HepG2 (cell line): Measurements from ENCODE around the gene NTN5. TPM values are rescaled to one million over a fixed set of nuclear protein-coding genes. Genes with fewer than 3 reads are reported as not detected.

ENCODE experiments used
- CREM ChIP-seq, 2 experiments: sonication (generic) in 1 of 2; formaldehyde crosslinking in 1 of 2; IDR thresholded peaks; 2 replicates each; pipeline versions ENCODE4 v1.4.0 to v1.6.1; 2016 to 2020; ENCODE audit warnings: antibody characterized with exemption in 1 of 2, mild to moderate bottlenecking in 1 of 2, missing genetic modification reagents in 1 of 2
- EED ChIP-seq: sonication (generic); formaldehyde crosslinking; IDR thresholded peaks from 2 replicates; pipeline ENCODE4 v1.5.0; 2020; ENCODE audit warnings: mild to moderate bottlenecking, missing genetic modification reagents
- GZF1 ChIP-seq: sonication (generic); formaldehyde crosslinking; IDR thresholded peaks from 2 replicates; pipeline ENCODE4 v1.5.1; 2020; ENCODE audit warnings: mild to moderate bottlenecking, missing genetic modification reagents
- HDAC1 ChIP-seq: sonication (generic); formaldehyde crosslinking; IDR thresholded peaks from 2 replicates; pipeline ENCODE4 v1.5.1; 2020; ENCODE audit warnings: mild to moderate bottlenecking, missing genetic modification reagents
- HOXA3 ChIP-seq: sonication (generic); formaldehyde crosslinking; IDR thresholded peaks from 2 replicates; pipeline ENCODE4 v1.5.0; 2020; ENCODE audit warnings: missing genetic modification reagents
- KAT8 ChIP-seq: IDR thresholded peaks from 2 replicates; pipeline ENCODE4 v1.6.1; 2016; ENCODE audit warnings: missing genetic modification reagents, missing compliant biosample characterization
- NR2F6 ChIP-seq, 2 experiments: IDR thresholded peaks; 2 replicates each; pipeline ENCODE4 v1.6.1; 2016; ENCODE audit warnings: antibody characterized with exemption in 1 of 2, mild to moderate bottlenecking in 1 of 2
- SOX13 ChIP-seq, 3 experiments: fragments of 450-650 bp in 1 of 3; sonication (generic) in 1 of 3; formaldehyde crosslinking in 1 of 3; IDR thresholded peaks in 2 of 3; conservative IDR thresholded peaks in 1 of 3; 2 replicates each; pipeline versions ENCODE4 v1.5.0 to v1.6.1; 2016 to 2020; ENCODE audit warnings: antibody characterized with exemption in 1 of 3, mild to moderate bottlenecking in 1 of 3, missing compliant biosample characterization in 1 of 3, missing genetic modification reagents in 1 of 3, moderate library complexity in 1 of 3
- SOX6 ChIP-seq, 2 experiments: fragments of 450-650 bp in 1 of 2; sonication (generic) in 1 of 2; formaldehyde crosslinking in 1 of 2; IDR thresholded peaks; 2 replicates each; pipeline versions ENCODE4 v1.4.0 to v1.6.1; 2017 to 2020; ENCODE audit warnings: antibody characterized with exemption in 1 of 2, mild to moderate bottlenecking in 1 of 2, missing genetic modification reagents in 1 of 2
- ZMYM4 ChIP-seq: sonication (generic); formaldehyde crosslinking; IDR thresholded peaks from 2 replicates; pipeline ENCODE4 v1.8.1; 2023; ENCODE audit warnings: mild to moderate bottlenecking, missing genetic modification reagents
- ZNF296 ChIP-seq: sonication (generic); formaldehyde crosslinking; conservative IDR thresholded peaks from 2 replicates; pipeline ENCODE4 v1.5.0; 2020; ENCODE audit warnings: mild to moderate bottlenecking, missing genetic modification reagents
- ZNF329 ChIP-seq: sonication (generic); formaldehyde crosslinking; IDR thresholded peaks from 2 replicates; pipeline ENCODE4 v1.9.0; 2021; ENCODE audit warnings: low read depth, mild to moderate bottlenecking, missing genetic modification reagents
- ZNF674 ChIP-seq: sonication (generic); formaldehyde crosslinking; IDR thresholded peaks from 2 replicates; pipeline ENCODE4 v1.5.0; 2020; ENCODE audit warnings: low read depth, mild to moderate bottlenecking, missing genetic modification reagents
- ZNF790 ChIP-seq: sonication (generic); formaldehyde crosslinking; IDR thresholded peaks from 2 replicates; pipeline ENCODE4 v1.8.0; 2022; ENCODE audit warnings: missing genetic modification reagents, mild to moderate bottlenecking, borderline replicate concordance
- polyA plus RNA-seq, 8 experiments: library from polyadenylated mRNA; depleted of rRNA in 3 of 8; stranded (reverse) in 7 of 8; unstranded in 1 of 8; fragments of >200 nt; fragmentation: Illumina TruSeq in 4 of 8; extraction: Trizol in 4 of 8; gene quantifications; 2 replicates each; pipeline versions ENCODE4 v1.2.1 to v1.2.3, GENCODE V29; 2011 to 2016; ENCODE audit warnings: low read depth in 4 of 8, missing spikeins in 1 of 8, mixed read lengths in 1 of 8; ENCODE audit not compliant: insufficient read depth in 1 of 8
- total RNA-seq, 5 experiments: library from RNA; depleted of rRNA; stranded (reverse); fragments of >200 nt; fragmentation: Illumina TruSeq; extraction: Trizol; gene quantifications; 2 replicates each; pipeline ENCODE4 v1.2.3, GENCODE V29; 2016; ENCODE audit warnings: low read depth in 1 of 5
- TF ChIP-seq, protein P1 (sequence below): sonication (generic); formaldehyde crosslinking; IDR thresholded peaks from 2 replicates; pipeline ENCODE4 v1.4.0; 2020; ENCODE audit warnings: missing genetic modification reagents
- TF ChIP-seq, protein P2 (sequence below): sonication (generic); formaldehyde crosslinking; IDR thresholded peaks from 2 replicates; pipeline ENCODE4 v1.4.0; 2020; ENCODE audit warnings: missing genetic modification reagents
- TF ChIP-seq, protein P3 (sequence below): sonication (generic); formaldehyde crosslinking; IDR thresholded peaks from 2 replicates; pipeline ENCODE4 v1.4.0; 2020; ENCODE audit warnings: missing genetic modification reagents, borderline replicate concordance
- TF ChIP-seq, protein P4 (sequence below): IDR thresholded peaks from 2 replicates; pipeline ENCODE4 v1.6.1; 2016; ENCODE audit warnings: low read depth, control low read depth
- TF ChIP-seq, protein P5 (sequence below): sonication (generic); formaldehyde crosslinking; IDR thresholded peaks from 2 replicates; pipeline ENCODE4 v1.5.1; 2020; ENCODE audit warnings: mild to moderate bottlenecking, missing genetic modification reagents, moderate library complexity

Gene NTN5
- total and polyA plus RNA-seq, 2 of the 13 experiments (the other 11 are each of a cell fraction or from before 2014, with no cell fraction given): 0.05 TPM; not detected in 1

DNA sequence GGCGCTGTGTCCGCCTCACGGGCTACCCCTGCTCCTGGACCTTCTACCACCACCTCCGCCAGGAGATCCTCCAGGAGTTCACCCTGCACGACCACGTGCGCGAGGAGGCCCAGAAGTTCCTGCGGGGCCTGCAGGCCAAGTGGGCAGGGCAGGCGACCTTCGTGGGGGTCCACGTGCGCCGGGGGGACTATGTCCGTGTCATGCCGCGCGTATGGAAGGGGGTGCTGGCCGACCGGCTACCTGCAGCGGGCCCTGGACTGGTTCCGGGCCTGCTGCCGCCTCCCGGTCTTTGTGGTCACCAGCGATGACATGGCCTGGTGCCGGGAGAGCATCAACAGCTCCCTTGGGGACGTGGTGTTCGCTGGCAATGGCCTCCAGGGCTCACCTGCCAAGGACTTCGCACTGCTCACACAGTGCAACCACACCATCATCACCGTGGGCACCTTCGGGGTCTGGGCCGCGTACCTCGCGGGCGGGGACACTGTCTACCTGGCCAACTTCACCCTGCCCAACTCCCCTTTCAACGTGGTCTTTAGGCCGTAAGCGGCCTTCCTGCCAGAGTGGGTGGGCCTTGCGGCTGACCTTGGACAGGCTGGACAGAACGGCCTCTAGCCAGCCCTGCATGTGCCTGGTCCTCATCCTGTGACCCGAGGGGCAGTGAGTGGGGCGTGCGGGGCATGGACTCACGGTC lies 7.8 kb upstream of the NTN5 start (continued):
- TF ChIP-seq CREM (IDR thresholded peaks at IDR 0.05) (no peak), CREM (CRISPR knock-in tag; IDR thresholded peaks at IDR 0.05) (no peak), KAT8 (CRISPR knock-in tag) (no peak), NR2F6 (IDR thresholded peaks at IDR 0.05) (no peak), NR2F6 (CRISPR knock-in tag; IDR thresholded peaks at IDR 0.05) (peak; percentile 17; the same call in 1 of the 2 replicates), EED (no peak), SOX6 (IDR thresholded peaks at IDR 0.05) (no peak), SOX6 (CRISPR knock-in tag; IDR thresholded peaks at IDR 0.05) (peak; percentile 28; the same call in 1 of the 2 replicates), ZMYM4 (no peak), HOXA3 (CRISPR knock-in tag) (peak; percentile 53), ZNF329 (CRISPR knock-in tag) (no peak), GZF1 (CRISPR knock-in tag) (no peak), ZNF674 (CRISPR knock-in tag) (no peak), ZNF296 (CRISPR knock-in tag) (peak; percentile 38; the same call in 1 of the 2 replicates), HDAC1 (CRISPR knock-in tag) (no peak), ZNF790 (CRISPR knock-in tag) (no peak), SOX13 (IDR thresholded peaks at IDR 0.05) (no peak), SOX13 (CRISPR knock-in tag; conservative IDR thresholded peaks at IDR 0.05 in 1 of 2, IDR thresholded peaks at IDR 0.05 in 1 of 2) (no peak)
- TF ChIP-seq, protein P1, sequence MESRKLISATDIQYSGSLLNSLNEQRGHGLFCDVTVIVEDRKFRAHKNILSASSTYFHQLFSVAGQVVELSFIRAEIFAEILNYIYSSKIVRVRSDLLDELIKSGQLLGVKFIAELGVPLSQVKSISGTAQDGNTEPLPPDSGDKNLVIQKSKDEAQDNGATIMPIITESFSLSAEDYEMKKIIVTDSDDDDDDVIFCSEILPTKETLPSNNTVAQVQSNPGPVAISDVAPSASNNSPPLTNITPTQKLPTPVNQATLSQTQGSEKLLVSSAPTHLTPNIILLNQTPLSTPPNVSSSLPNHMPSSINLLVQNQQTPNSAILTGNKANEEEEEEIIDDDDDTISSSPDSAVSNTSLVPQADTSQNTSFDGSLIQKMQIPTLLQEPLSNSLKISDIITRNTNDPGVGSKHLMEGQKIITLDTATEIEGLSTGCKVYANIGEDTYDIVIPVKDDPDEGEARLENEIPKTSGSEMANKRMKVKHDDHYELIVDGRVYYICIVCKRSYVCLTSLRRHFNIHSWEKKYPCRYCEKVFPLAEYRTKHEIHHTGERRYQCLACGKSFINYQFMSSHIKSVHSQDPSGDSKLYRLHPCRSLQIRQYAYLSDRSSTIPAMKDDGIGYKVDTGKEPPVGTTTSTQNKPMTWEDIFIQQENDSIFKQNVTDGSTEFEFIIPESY (CRISPR knock-in tag): peak; percentile 76
- TF ChIP-seq, protein P2, sequence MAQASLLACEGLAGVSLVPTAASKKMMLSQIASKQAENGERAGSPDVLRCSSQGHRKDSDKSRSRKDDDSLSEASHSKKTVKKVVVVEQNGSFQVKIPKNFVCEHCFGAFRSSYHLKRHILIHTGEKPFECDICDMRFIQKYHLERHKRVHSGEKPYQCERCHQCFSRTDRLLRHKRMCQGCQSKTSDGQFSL (CRISPR knock-in tag): no peak
- TF ChIP-seq, protein P3, sequence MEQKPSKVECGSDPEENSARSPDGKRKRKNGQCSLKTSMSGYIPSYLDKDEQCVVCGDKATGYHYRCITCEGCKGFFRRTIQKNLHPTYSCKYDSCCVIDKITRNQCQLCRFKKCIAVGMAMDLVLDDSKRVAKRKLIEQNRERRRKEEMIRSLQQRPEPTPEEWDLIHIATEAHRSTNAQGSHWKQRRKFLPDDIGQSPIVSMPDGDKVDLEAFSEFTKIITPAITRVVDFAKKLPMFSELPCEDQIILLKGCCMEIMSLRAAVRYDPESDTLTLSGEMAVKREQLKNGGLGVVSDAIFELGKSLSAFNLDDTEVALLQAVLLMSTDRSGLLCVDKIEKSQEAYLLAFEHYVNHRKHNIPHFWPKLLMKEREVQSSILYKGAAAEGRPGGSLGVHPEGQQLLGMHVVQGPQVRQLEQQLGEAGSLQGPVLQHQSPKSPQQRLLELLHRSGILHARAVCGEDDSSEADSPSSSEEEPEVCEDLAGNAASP (CRISPR knock-in tag): no peak
- TF ChIP-seq, protein P4, sequence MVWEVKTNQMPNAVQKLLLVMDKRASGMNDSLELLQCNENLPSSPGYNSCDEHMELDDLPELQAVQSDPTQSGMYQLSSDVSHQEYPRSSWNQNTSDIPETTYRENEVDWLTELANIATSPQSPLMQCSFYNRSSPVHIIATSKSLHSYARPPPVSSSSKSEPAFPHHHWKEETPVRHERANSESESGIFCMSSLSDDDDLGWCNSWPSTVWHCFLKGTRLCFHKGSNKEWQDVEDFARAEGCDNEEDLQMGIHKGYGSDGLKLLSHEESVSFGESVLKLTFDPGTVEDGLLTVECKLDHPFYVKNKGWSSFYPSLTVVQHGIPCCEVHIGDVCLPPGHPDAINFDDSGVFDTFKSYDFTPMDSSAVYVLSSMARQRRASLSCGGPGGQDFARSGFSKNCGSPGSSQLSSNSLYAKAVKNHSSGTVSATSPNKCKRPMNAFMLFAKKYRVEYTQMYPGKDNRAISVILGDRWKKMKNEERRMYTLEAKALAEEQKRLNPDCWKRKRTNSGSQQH (CRISPR knock-in tag): no peak
- TF ChIP-seq, protein P5, sequence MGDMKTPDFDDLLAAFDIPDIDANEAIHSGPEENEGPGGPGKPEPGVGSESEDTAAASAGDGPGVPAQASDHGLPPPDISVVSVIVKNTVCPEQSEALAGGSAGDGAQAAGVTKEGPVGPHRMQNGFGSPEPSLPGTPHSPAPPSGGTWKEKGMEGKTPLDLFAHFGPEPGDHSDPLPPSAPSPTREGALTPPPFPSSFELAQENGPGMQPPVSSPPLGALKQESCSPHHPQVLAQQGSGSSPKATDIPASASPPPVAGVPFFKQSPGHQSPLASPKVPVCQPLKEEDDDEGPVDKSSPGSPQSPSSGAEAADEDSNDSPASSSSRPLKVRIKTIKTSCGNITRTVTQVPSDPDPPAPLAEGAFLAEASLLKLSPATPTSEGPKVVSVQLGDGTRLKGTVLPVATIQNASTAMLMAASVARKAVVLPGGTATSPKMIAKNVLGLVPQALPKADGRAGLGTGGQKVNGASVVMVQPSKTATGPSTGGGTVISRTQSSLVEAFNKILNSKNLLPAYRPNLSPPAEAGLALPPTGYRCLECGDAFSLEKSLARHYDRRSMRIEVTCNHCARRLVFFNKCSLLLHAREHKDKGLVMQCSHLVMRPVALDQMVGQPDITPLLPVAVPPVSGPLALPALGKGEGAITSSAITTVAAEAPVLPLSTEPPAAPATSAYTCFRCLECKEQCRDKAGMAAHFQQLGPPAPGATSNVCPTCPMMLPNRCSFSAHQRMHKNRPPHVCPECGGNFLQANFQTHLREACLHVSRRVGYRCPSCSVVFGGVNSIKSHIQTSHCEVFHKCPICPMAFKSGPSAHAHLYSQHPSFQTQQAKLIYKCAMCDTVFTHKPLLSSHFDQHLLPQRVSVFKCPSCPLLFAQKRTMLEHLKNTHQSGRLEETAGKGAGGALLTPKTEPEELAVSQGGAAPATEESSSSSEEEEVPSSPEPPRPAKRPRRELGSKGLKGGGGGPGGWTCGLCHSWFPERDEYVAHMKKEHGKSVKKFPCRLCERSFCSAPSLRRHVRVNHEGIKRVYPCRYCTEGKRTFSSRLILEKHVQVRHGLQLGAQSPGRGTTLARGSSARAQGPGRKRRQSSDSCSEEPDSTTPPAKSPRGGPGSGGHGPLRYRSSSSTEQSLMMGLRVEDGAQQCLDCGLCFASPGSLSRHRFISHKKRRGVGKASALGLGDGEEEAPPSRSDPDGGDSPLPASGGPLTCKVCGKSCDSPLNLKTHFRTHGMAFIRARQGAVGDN: peak; percentile 76
